ENCODE results near the gene OR4D9.

- no peak for TF ChIP-seq CTCF (conservative IDR thresholded peaks at IDR 0.05 in 1 of 2, IDR thresholded peaks at IDR 0.05 in 1 of 2; ENCODE audit: extremely low read depth in 1 of 2, insufficient read depth in 1 of 2, low read depth in 1 of 2, low read length in 2 of 2)
- TF ChIP-seq EZH2 (IDR thresholded peaks at IDR 0.05; ENCODE audit: borderline replicate concordance, low read length), result no peak
Measured at GRCh38 chr11:59551659-59552521, 40.6 kb downstream of the OR4D9 start.
